H9 (cell line): ENCODE results near the gene SMCO1. TPM values are rescaled to one million over a fixed set of nuclear protein-coding genes. Genes with fewer than 3 reads are reported as not detected.

Experiments
- DNase-seq: peaks from one replicate; pipeline ENCODE4 v3.0.0-alpha.2; 2017
- H2AFZ ChIP-seq: one replicate; pipeline ENCODE4 v1.6.1; 2013; ENCODE audit warnings: mild to moderate bottlenecking, low read length, control low read depth, moderate library complexity
- H2AK5ac ChIP-seq: 2 replicates; pipeline ENCODE4 v1.6.1; 2013; ENCODE audit warnings: low read length, control low read depth, mixed read lengths; ENCODE audit not compliant: insufficient read length
- H2BK120ac ChIP-seq: one replicate; pipeline ENCODE4 v1.6.1; 2013; ENCODE audit warnings: low read depth, mild to moderate bottlenecking, low read length, control low read depth, inconsistent platforms; ENCODE audit not compliant: poor library complexity, severe bottlenecking
- H2BK12ac ChIP-seq: 2 replicates; pipeline ENCODE4 v1.6.1; 2013; ENCODE audit warnings: low read length, control low read depth, mixed read lengths, low read depth; ENCODE audit not compliant: insufficient read length
- H2BK15ac ChIP-seq: 2 replicates; pipeline ENCODE4 v1.6.1; 2013; ENCODE audit warnings: low read depth, low read length, control low read depth
- H2BK20ac ChIP-seq: one replicate; pipeline ENCODE4 v1.6.1; 2013; ENCODE audit warnings: low read depth, mild to moderate bottlenecking, low read length, control low read depth, inconsistent platforms; ENCODE audit not compliant: poor library complexity, severe bottlenecking
- H2BK5ac ChIP-seq: 2 replicates; pipeline ENCODE4 v1.6.1; 2013; ENCODE audit warnings: low read length, control low read depth, mixed read lengths; ENCODE audit not compliant: insufficient read length
- H3K14ac ChIP-seq: 2 replicates; pipeline ENCODE4 v1.6.1; 2013; ENCODE audit warnings: low read length, control low read depth; ENCODE audit not compliant: insufficient read depth
- H3K18ac ChIP-seq: 2 replicates; pipeline ENCODE4 v1.6.1; 2013; ENCODE audit warnings: low read depth, mild to moderate bottlenecking, mixed read lengths, low read length, control low read depth; ENCODE audit not compliant: insufficient read length
- H3K23ac ChIP-seq: 2 replicates; pipeline ENCODE4 v1.6.1; 2013; ENCODE audit warnings: low read length, control low read depth, mixed read lengths, low read depth; ENCODE audit not compliant: insufficient read length
- H3K23me2 ChIP-seq: 2 replicates; pipeline ENCODE4 v1.6.1; 2013; ENCODE audit warnings: low read depth, mild to moderate bottlenecking, mixed read lengths, low read length, control low read depth; ENCODE audit not compliant: insufficient read length, poor library complexity, severe bottlenecking
- H3K27ac ChIP-seq: 2 replicates; pipeline ENCODE4 v1.5.1; 2013; ENCODE audit warnings: low read length, control low read depth, mixed read lengths, low read depth; ENCODE audit not compliant: insufficient read length
- H3K27me3 ChIP-seq: 2 replicates; pipeline ENCODE4 v1.6.1; 2013; ENCODE audit warnings: low read length, control low read depth, inconsistent platforms; ENCODE audit not compliant: insufficient read depth
- H3K4ac ChIP-seq: 2 replicates; pipeline ENCODE4 v1.6.1; 2013; ENCODE audit warnings: low read depth, mild to moderate bottlenecking, control low read depth, inconsistent platforms, low read length, moderate library complexity
- H3K4me1 ChIP-seq: 2 replicates; pipeline ENCODE4 v1.6.1; 2013; ENCODE audit warnings: low read length, control low read depth, inconsistent platforms; ENCODE audit not compliant: insufficient read depth
- H3K4me2 ChIP-seq: 2 replicates; pipeline ENCODE4 v1.6.1; 2013; ENCODE audit warnings: low read length, control low read depth, mixed read lengths; ENCODE audit not compliant: insufficient read length, insufficient read depth
- H3K56ac ChIP-seq: 2 replicates; pipeline ENCODE4 v1.6.1; 2013; ENCODE audit warnings: low read depth, mild to moderate bottlenecking, mixed read lengths, low read length, control low read depth; ENCODE audit not compliant: insufficient read length
- H3K79me1 ChIP-seq: 2 replicates; pipeline ENCODE4 v1.6.1; 2013; ENCODE audit warnings: low read depth, mild to moderate bottlenecking, moderate library complexity, low read length, control low read depth, inconsistent platforms; ENCODE audit not compliant: insufficient read depth, poor library complexity, severe bottlenecking
- H3K79me2 ChIP-seq: 2 replicates; pipeline ENCODE4 v1.6.1; 2013; ENCODE audit warnings: low read length, control low read depth, inconsistent platforms; ENCODE audit not compliant: insufficient read depth
- H3K9ac ChIP-seq: 2 replicates; pipeline ENCODE4 v1.6.1; 2013; ENCODE audit warnings: low read length, control low read depth, mixed read lengths; ENCODE audit not compliant: insufficient read length; ENCODE audit errors: extremely low read depth
- H3K9me3 ChIP-seq: one replicate; pipeline ENCODE4 v1.6.1; 2013; ENCODE audit warnings: low read depth, low read length, inconsistent platforms; ENCODE audit not compliant: control insufficient read depth
- H3T11ph ChIP-seq: one replicate; pipeline ENCODE4 v1.6.1; 2013; ENCODE audit warnings: mild to moderate bottlenecking, low read length, control low read depth, inconsistent platforms
- H4K20me1 ChIP-seq: one replicate; pipeline ENCODE4 v1.6.1; 2013; ENCODE audit not compliant: control insufficient read depth, insufficient read length, insufficient read depth
- H4K5ac ChIP-seq: 2 replicates; pipeline ENCODE4 v1.6.1; 2013; ENCODE audit warnings: low read depth, mild to moderate bottlenecking, mixed read lengths, low read length, control low read depth; ENCODE audit not compliant: insufficient read length
- H4K8ac ChIP-seq: replicated peaks from 2 replicates; pipeline ENCODE4 v1.6.1; 2013; ENCODE audit warnings: low read length, control low read depth, mixed read lengths, low read depth; ENCODE audit not compliant: insufficient read length
- H4K91ac ChIP-seq: 2 replicates; pipeline ENCODE4 v1.6.1; 2013; ENCODE audit warnings: low read depth, mild to moderate bottlenecking, moderate library complexity, mixed read lengths, low read length, control low read depth; ENCODE audit not compliant: insufficient read length
- H3K27ac Mint-ChIP-seq, 3 experiments: 2 replicates in 2 of 3; 3 replicates in 1 of 3; pipeline ENCODE4 v1.8.0; 2020 to 2021; ENCODE audit warnings: mixed read lengths in 3 of 3, mild to moderate bottlenecking in 1 of 3, moderate library complexity in 1 of 3
- H3K27me3 Mint-ChIP-seq: 2 replicates; pipeline ENCODE4 v1.8.0; 2021; ENCODE audit warnings: low read depth, mild to moderate bottlenecking, moderate library complexity, mixed read lengths
- H3K36me3 Mint-ChIP-seq, 3 experiments: 2 replicates in 2 of 3; 3 replicates in 1 of 3; pipeline ENCODE4 v1.8.0; 2020 to 2021; ENCODE audit warnings: low read depth in 3 of 3, mixed read lengths in 3 of 3; ENCODE audit not compliant: insufficient read depth in 1 of 3
- H3K4me1 Mint-ChIP-seq, 2 experiments: 2 replicates each; pipeline ENCODE4 v1.8.0; 2020; ENCODE audit warnings: mixed read lengths in 2 of 2
- H3K4me3 Mint-ChIP-seq, 2 experiments: 2 replicates in 1 of 2; 3 replicates in 1 of 2; pipeline ENCODE4 v1.8.0; 2020 to 2021; ENCODE audit warnings: mild to moderate bottlenecking in 2 of 2, mixed read lengths in 2 of 2, moderate library complexity in 1 of 2
- H3K9me3 Mint-ChIP-seq, 2 experiments: 2 replicates in 1 of 2; 3 replicates in 1 of 2; pipeline ENCODE4 v1.8.0; 2020; ENCODE audit warnings: mild to moderate bottlenecking in 2 of 2, mixed read lengths in 2 of 2, moderate library complexity in 1 of 2
- WGBS: extraction: QIAGEN DNeasy Blood & Tissue Kit; methylation state at CpG from one replicate; pipeline ENCODE4 v1.1.7; 2013; ENCODE audit warnings: missing lambda C conversion rate, low lambda C conversion rate, mixed read lengths; ENCODE audit not compliant: insufficient read length; ENCODE audit errors: extremely low coverage; 5-methylcytosine and 5-hydroxymethylcytosine counted together
- total RNA-seq: library from RNA; stranded (reverse); gene quantifications from 2 replicates; pipeline ENCODE4 v1.2.1, GENCODE V29; 2021
- TF ChIP-seq, protein P1 (sequence below): fragments of 200-600 bp; sonication (generic); conservative IDR thresholded peaks from 3 replicates; pipeline ENCODE4 v1.8.0; 2021; ENCODE audit warnings: antibody characterized with exemption, mild to moderate bottlenecking

The SMCO1 gene
- total RNA-seq, 1 experiment from 2014 or later, result not detected

DNA sequence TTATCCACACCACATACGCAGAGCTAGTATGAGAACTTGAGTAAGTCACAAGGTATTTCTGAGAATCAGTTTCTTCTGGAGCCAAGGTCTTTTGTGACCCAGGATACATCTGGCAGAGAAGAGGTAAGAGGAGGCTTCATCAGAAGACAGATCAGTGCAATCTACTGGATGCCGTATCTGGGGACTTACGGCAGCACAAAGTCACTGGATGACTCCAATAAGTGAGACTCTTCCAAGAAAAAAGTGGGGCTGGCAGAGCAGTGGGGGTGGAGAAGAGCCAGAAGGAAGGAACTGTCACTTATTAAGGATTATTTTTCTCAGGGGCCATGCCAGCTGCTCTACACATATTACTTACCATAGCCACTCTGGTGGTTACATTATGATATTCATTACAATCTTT, 51.3 kb downstream of the SMCO1 start:
- no peaks in the 10 kb centered on the region for H3K4me1 Mint-ChIP-seq
- Histone ChIP-seq H2AFZ (no peak overlapping the region), H3K27me3 (no peaks in the 10 kb centered on the region), H2BK15ac (no peak overlapping the region), H3K23ac (no peak overlapping the region), H3K27ac (no peak overlapping the region), H4K5ac (no peak overlapping the region), H2BK120ac (no peak overlapping the region), H3K79me1 (no peaks in the 10 kb centered on the region), H3K79me2 (no peaks in the 10 kb centered on the region), H2AK5ac (no peak overlapping the region), H3K4me2 (no peak overlapping the region), H4K20me1 (no peaks in the 10 kb centered on the region), H3K4ac (no peak overlapping the region), H2BK12ac (no peak overlapping the region), H3T11ph (no peak overlapping the region), H4K8ac (no peak overlapping the region), H3K56ac (no peak overlapping the region), H2BK5ac (no peak overlapping the region), H3K14ac (no peak overlapping the region), H3K23me2 (no peaks in the 10 kb centered on the region), H3K18ac (no peak overlapping the region), H4K91ac (no peak overlapping the region), H3K9ac (no peak overlapping the region), H3K9me3 (no peaks in the 10 kb centered on the region), H3K4me1 (no peaks in the 10 kb centered on the region), H2BK20ac (no peak overlapping the region)
- DNase-seq, result no peak
- no peaks in the 10 kb centered on the region for H3K27me3 Mint-ChIP-seq
- TF ChIP-seq, protein P1, sequence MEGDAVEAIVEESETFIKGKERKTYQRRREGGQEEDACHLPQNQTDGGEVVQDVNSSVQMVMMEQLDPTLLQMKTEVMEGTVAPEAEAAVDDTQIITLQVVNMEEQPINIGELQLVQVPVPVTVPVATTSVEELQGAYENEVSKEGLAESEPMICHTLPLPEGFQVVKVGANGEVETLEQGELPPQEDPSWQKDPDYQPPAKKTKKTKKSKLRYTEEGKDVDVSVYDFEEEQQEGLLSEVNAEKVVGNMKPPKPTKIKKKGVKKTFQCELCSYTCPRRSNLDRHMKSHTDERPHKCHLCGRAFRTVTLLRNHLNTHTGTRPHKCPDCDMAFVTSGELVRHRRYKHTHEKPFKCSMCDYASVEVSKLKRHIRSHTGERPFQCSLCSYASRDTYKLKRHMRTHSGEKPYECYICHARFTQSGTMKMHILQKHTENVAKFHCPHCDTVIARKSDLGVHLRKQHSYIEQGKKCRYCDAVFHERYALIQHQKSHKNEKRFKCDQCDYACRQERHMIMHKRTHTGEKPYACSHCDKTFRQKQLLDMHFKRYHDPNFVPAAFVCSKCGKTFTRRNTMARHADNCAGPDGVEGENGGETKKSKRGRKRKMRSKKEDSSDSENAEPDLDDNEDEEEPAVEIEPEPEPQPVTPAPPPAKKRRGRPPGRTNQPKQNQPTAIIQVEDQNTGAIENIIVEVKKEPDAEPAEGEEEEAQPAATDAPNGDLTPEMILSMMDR, result no peak
- H3K36me3 Mint-ChIP-seq, result peaks cover 0 to 12% (median 10%) of the 10 kb centered on the region in 3 experiments; a peak in 3 of 7 replicates
- no CpG with 5 or more reads among the region's 3 CpGs for WGBS
- H3K27ac Mint-ChIP-seq, result 0 out of 7 replicates have a peak overlapping the region, but pooled peaks of 1 of the 3 experiments have one; percentile 8
- no peaks in the 10 kb centered on the region for H3K9me3 Mint-ChIP-seq
- H3K4me3 Mint-ChIP-seq, result no peak overlapping the region
